Effector memory CD4-positive, alpha-beta T cell (primary cell): Measurements from ENCODE around the gene HOXD4.

Source experiments
- DNase-seq, 3 donors: peaks; one replicate each; pipeline ENCODE4 v3.0.0-alpha.2; 2020
- H3K27ac ChIP-seq: 2 replicates; pipeline ENCODE4 v1.7.0; 2013; ENCODE audit warnings: mild to moderate bottlenecking, low read length, moderate library complexity; ENCODE audit not compliant: insufficient read depth, poor library complexity, severe bottlenecking
- H3K27me3 ChIP-seq: replicated peaks from 2 replicates; pipeline ENCODE4 v1.7.0; 2013; ENCODE audit warnings: mild to moderate bottlenecking, low read length; ENCODE audit not compliant: insufficient read depth, control insufficient read depth, poor library complexity, severe bottlenecking
- H3K36me3 ChIP-seq: 2 replicates; pipeline ENCODE4 v1.7.0; 2013; ENCODE audit warnings: mild to moderate bottlenecking, low read length, moderate library complexity; ENCODE audit not compliant: control insufficient read depth, insufficient read depth
- H3K4me1 ChIP-seq: 2 replicates; pipeline ENCODE4 v1.7.0; 2013; ENCODE audit warnings: low read length, mild to moderate bottlenecking; ENCODE audit not compliant: control insufficient read depth, insufficient read depth, poor library complexity, severe bottlenecking
- H3K4me3 ChIP-seq: 2 replicates; pipeline ENCODE4 v1.7.0; 2013; ENCODE audit warnings: low read length, low read depth, mild to moderate bottlenecking; ENCODE audit not compliant: insufficient read depth, poor library complexity, severe bottlenecking
- H3K9me3 ChIP-seq: 2 replicates; pipeline ENCODE4 v1.7.0; 2013; ENCODE audit warnings: mild to moderate bottlenecking, low read length, moderate library complexity; ENCODE audit not compliant: control insufficient read depth

HOXD4 gene

DNA sequence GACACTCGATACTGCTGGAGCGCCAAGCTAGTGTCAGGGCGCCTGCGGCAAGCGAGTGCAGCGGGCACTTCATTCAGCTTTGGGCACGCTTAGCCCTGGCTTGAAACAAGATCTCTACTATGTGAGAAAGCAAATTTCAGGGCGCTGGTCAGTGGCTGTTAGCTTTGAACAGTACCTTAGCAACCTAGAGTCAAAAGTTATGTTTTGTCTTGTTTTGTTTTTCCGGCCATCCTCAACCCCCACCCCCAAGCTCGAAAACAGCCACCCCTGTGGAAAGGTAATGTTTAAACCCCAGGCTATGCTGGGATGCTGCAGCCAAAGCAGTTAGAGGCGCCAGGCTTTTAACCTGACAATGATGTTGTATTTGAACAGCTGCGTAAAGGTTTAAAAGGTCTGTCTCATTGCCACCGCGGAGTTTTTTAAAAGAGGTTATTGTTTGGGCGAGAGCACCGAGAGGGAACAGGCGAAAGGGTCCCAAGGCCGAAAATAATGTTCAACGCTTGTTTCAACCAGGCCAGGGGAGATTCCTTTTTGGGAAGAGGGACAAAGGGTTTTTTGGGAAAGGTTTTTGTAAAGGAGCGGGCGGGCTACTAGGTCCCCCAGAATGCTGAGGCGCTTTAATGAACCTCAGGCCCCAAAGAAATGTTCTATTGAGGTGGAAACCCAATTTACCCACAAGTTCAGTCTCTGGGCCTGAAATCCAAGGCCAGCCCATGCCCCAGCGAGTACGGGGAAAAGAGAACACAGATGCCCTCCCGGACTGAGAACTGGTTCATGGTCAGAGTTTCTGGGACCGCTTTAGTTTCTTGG lies 37.0 kb upstream of the HOXD4 start:
- no peaks in the 10 kb centered on the region for H3K9me3 ChIP-seq
- H3K27me3 ChIP-seq: peaks cover 95% of the 10 kb centered on the region

DNA sequence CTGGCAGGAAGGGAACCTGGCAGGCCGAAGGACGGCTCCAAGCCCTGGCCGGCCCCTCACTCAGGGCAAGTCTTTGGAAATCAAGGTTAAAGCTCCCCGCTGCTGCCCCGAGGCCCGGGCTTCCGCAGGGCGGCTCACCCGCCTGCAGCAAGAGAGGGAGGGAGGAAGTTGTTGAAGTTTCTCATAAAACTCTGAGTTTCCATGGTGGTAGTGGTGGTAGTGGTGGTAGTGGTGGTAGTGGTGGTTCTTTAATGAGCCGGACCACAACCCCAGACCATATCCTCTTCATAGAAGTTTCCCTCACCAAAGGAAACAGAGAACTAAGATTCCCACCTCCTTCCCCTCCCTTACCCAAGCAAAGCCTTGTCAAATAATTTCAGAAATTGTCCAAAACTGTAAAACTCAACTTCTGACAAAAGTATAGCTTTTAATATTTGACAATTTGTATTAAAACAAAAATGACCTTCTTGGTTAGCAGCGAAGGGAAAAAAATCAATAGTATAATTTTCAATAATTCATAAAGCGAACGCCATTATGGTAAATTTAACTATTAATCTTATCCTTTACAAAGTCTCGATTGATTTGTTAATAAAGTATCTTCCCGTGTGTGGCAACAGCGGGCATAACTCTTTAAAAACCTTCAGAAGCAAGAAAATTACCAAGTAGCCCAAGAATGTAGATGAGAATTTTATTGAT lies 36.3 kb upstream of the HOXD4 start:
- Histone ChIP-seq H3K36me3 (no peaks in the 10 kb centered on the region), H3K27me3 (peaks cover 94% of the 10 kb centered on the region)

More for the DNA sequence above, 37.0 kb upstream of the HOXD4 start:
- Histone ChIP-seq H3K36me3 (no peaks in the 10 kb centered on the region), H3K27ac (no peak overlapping the region), H3K4me1 (no peaks in the 10 kb centered on the region), H3K4me3 (no peak overlapping the region)
- DNase-seq: no peak

DNA sequence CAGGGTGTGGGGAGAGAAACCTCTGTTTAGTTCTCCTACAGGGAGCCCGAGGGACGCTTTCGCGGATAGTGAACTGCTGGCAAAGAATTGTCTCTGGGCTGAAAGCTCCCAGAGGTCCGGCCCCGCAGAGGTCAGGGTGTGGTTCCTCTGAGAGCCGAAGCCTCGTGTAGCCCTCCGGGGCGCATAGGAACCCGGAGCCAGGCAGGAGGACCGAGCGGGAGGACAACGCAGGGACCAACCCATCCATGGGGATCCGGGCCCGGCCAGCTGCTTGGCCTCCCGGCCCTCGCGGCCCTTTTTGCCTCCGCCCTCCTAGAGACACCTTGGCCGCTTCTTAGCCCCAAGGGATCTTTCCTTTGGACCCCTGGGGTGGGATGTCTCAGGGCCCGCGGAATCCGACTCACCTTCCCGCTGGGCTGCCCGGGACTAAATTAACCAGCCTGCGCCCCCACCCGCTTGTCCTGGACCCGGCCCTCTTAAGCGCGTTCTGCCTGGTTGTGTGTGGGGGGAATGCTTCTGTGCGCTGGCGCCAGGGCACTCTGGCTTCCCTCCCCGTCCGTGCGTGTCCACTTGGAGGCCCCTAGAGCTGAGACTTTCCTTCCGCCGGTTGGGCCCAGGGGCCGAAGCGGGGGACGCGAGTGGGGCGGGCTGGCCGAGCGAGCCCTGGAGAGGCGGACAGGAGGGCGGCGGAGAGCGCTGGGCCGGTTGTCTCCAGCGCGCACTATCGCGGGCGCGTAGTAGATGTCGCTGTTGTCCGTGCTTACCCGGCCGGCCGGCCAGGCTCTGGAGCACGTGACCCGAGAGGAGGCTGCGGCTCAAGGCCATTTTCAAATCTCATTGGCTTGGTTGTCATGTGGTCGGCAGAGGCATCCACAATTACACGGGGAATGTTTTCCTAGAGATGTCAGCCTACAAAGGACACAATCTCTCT lies 35.2 kb upstream of the HOXD4 start, which contains the start of gene HOXD10:
TSS of gene HOXD10 (plus strand) at position 896 of the 931 bp plus-strand sequence. CDS start 56 bp downstream, outside the sequence.
- Histone ChIP-seq H3K4me3 (no peak within 1 kb of the TSS), H3K9me3 (no peaks in the 10 kb centered on the region), H3K4me1 (no peaks in the 10 kb centered on the region), H3K36me3 (no peaks in the 10 kb centered on the region), H3K27me3 (peaks cover 94% of the 10 kb centered on the region), H3K27ac (no peak within 1 kb of the TSS)
- DNase-seq: no peak

More for the DNA sequence above, 36.3 kb upstream of the HOXD4 start:
- Histone ChIP-seq H3K4me1 (no peaks in the 10 kb centered on the region), H3K27ac (no peak overlapping the region), H3K4me3 (no peak overlapping the region), H3K9me3 (no peaks in the 10 kb centered on the region)
- DNase-seq: no peak

DNA sequence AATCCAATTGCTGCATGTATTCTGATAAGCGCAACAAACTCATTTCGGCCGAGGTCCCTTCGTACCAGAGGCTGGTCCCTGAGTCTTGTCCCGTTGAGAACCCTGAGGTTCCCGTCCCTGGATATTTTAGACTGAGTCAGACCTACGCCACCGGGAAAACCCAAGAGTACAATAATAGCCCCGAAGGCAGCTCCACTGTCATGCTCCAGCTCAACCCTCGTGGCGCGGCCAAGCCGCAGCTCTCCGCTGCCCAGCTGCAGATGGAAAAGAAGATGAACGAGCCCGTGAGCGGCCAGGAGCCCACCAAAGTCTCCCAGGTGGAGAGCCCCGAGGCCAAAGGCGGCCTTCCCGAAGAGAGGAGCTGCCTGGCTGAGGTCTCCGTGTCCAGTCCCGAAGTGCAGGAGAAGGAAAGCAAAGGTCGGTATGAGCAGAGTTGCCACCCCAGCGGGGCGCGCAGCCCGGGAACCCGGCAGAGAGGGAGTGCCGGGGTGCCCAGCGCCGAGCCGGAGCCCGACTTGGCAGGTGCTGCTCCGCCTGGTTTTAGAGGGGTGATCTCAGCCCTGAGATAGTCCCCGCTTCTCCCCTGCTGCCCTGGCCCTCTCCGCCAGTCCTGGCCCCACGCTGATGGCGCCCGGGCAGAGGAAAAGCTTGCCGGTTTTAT lies 34.1 kb upstream of the HOXD4 start:
- Histone ChIP-seq H3K36me3 (no peaks in the 10 kb centered on the region), H3K4me3 (no peak overlapping the region), H3K27me3 (peaks cover 94% of the 10 kb centered on the region), H3K9me3 (no peaks in the 10 kb centered on the region), H3K4me1 (peaks cover 5% of the 10 kb centered on the region), H3K27ac (no peak overlapping the region)
- DNase-seq: no peak

DNA sequence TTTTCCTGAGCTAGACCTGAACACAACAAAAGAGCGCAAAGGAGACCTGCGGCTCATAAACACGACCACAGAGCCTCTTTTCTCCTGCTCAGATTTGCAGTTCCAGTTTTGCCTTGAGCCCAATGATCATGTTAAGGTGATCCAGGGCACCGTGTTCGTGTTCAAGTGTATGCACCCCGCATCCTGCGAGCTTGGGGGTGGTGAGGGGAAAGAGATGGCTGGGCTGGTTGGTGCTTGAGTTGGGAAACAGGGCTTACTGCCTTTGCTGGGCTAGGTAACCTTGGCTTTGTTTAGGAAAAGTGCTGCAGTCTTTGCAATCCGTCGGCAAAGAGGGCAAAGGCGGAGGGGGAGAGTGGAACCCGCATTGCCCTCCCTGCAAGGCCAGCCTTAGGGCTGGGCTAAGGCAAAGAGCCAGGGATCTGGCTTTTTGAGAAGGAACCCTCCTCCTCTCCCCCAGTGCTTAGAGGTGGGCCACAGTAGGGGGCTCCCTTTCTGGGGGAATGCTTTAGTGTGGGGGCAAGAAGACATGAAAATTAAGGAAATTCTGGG lies 33.5 kb upstream of the HOXD4 start:
- no peaks in the 10 kb centered on the region for H3K36me3 ChIP-seq
- no peak overlapping the region for H3K27ac ChIP-seq
- H3K27me3 ChIP-seq: peaks cover 93% of the 10 kb centered on the region
- no peak for DNase-seq
- H3K4me3 ChIP-seq: no peak overlapping the region
- H3K4me1 ChIP-seq: peaks cover 11% of the 10 kb centered on the region
- no peaks in the 10 kb centered on the region for H3K9me3 ChIP-seq

DNA sequence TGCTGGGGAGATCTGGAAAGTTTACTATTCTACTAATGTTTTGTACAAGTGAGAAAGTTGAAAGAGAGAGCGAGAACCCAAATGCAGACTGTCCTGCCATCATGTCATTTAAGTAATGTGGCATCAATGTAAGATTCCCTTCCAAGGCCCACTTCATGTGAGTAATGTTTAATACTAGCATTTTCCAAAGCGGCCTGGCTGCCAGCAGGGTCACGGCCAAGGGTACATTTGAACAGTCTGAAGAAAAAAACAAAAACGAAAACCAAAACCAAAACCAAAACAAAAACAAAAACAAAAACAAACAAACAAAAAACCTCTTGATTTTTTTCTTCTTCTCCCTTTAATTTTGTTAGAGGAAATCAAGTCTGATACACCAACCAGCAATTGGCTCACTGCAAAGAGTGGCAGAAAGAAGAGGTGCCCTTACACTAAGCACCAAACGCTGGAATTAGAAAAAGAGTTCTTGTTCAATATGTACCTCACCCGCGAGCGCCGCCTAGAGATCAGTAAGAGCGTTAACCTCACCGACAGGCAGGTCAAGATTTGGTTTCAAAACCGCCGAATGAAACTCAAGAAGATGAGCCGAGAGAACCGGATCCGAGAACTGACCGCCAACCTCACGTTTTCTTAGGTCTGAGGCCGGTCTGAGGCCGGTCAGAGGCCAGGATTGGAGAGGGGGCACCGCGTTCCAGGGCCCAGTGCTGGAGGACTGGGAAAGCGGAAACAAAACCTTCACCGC lies 32.6 kb upstream of the HOXD4 start:
- peaks cover 93% of the 10 kb centered on the region for H3K27me3 ChIP-seq
- no peak overlapping the region for H3K27ac ChIP-seq
- peaks cover 17% of the 10 kb centered on the region for H3K4me1 ChIP-seq
- H3K4me3 ChIP-seq: no peak overlapping the region
- DNase-seq: no peak
- no peaks in the 10 kb centered on the region for H3K9me3 ChIP-seq
- H3K36me3 ChIP-seq: no peaks in the 10 kb centered on the region

DNA sequence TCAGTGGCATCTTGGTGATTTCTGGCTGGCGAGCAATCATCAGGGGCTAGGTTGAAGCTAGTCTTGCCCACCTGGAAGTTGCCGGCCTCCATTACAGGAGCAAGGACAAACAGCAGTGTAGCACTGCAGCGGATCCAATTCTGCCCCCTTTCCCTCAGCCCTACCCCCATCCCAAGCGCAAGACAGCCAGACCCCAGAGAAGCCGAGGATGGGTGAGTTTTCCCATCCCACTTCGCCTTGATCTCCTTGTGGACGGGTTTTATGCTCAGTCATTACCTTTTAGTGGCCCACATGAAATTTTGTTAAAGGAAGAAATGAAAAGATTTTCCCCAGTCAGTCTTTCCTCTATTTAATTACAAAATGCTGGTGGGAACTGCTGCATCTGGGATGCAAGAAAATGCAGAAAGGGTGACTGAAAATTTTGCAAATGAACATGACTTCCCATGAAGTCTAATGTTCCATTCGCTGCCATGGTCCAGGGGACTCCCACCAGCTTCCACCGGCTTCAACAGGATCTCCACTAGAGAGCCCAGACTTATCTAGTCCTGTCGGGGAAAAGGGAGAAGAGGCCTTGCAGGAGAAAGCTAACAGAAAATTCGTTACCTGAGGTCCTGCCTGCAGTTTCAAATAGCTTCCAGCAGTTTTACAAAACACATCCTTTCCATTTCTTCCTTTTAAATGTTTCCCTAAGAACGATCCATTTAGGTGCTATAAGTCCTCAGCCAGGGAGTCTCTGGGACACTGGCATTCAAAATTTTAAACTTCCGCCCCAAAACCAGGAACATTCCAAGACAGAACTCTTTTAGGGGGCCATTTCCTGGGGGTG lies 30.8 kb upstream of the HOXD4 start:
- H3K9me3 ChIP-seq: no peaks in the 10 kb centered on the region
- no peak for DNase-seq
- peaks cover 94% of the 10 kb centered on the region for H3K27me3 ChIP-seq
- H3K36me3 ChIP-seq: no peaks in the 10 kb centered on the region
- H3K4me3 ChIP-seq: no peak overlapping the region
- no peak overlapping the region for H3K27ac ChIP-seq
- H3K4me1 ChIP-seq: peaks cover 17% of the 10 kb centered on the region

DNA sequence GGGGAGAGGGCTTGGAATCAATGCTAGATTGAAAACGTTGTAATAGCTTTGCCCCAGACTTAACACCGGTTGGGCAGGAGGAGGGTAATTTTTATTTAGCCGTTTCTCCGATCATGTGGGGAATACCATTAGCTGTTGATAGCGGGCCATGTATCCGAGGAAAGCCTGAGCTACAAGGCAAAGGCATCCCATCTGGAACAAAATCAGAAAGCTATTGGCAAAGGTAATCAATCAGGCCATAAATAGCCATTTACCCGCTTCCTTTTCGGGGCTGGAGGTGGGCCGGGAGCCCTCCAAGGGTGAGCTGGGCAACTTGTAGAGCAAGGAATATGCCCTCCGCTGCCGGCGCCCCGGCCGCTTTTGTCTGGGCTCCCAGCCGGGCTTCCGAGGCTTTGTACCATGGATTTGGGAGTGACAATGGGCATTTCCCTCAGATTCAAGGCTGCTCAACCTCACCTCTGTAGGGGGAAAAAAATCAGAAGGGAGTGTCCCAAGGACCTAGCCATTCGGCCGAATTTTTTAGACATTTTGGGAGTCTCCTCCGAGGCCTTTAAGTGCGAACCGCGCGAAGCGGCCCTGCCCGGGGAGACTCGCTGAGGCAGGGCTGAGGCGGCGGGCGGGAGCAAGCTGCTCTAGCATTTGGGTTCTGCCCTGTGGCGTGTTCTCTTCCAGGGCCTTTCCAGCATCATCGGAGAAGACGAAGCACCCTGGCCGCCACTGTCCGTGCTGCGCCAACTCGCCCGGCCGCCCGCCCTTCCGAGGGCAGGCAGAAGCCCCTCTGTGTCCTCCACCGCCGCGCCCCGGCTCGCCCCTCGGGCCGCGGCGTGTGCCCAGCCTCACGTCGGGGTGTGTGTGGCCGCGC lies 29.9 kb upstream of the HOXD4 start:
- Histone ChIP-seq H3K9me3 (no peaks in the 10 kb centered on the region), H3K27me3 (peaks cover 93% of the 10 kb centered on the region), H3K4me3 (no peak overlapping the region), H3K27ac (no peak overlapping the region), H3K36me3 (no peaks in the 10 kb centered on the region), H3K4me1 (peaks cover 17% of the 10 kb centered on the region)
- DNase-seq: no peak
